HFF-Myc (cell line): ENCODE data around the gene EPB42.
"Not testable (repeated sequence)": the region's sequence is repeated elsewhere in the genome, so short reads cannot be mapped to it uniquely, and the experiment has no call there.

ENCODE experiments used
- DNase-seq: peaks from one replicate; pipeline ENCODE4 v3.0.0-alpha.2; 2011; ENCODE audit warnings: low read depth; ENCODE audit errors: extremely low read depth
- H3K4me3 ChIP-seq: replicated peaks from 2 replicates; pipeline ENCODE4 v1.5.1; 2011; ENCODE audit warnings: low read depth, mild to moderate bottlenecking, control low read depth, low read length
- CTCF ChIP-seq: IDR thresholded peaks from 2 replicates; pipeline ENCODE4 v1.5.1; 2012; ENCODE audit warnings: mild to moderate bottlenecking, low read depth, low read length, control low read depth; ENCODE audit errors: missing control alignments

EPB42 gene

GRCh38 chr15:43169888-43170287 lies 50.9 kb downstream of the EPB42 start:
- H3K4me3 ChIP-seq: no peak overlapping the region
- DNase-seq: no peak
- TF ChIP-seq CTCF: no peak

GRCh38 chr15:43168192-43169107 lies 52.4 kb downstream of the EPB42 start:
- no peak overlapping the region for H3K4me3 ChIP-seq
- DNase-seq: no peak
- no peak for TF ChIP-seq CTCF

- not testable (repeated sequence) for DNase-seq, H3K4me3 ChIP-seq
Observed at GRCh38 chr15:43167261-43167660, 53.6 kb downstream of the EPB42 start.

GRCh38 chr15:43165801-43166325 lies 55.0 kb downstream of the EPB42 start:
- no peak for TF ChIP-seq CTCF
- no peak overlapping the region for H3K4me3 ChIP-seq
- no peak for DNase-seq

- H3K4me3 ChIP-seq: no peak overlapping the region
- no peak for DNase-seq
- TF ChIP-seq CTCF: no peak
Observed at GRCh38 chr15:43153269-43153668, 67.5 kb downstream of the EPB42 start.

GRCh38 chr15:43151688-43152087 lies 69.1 kb downstream of the EPB42 start:
- H3K4me3 ChIP-seq: no peak overlapping the region
- no peak for TF ChIP-seq CTCF
- DNase-seq: no peak

GRCh38 chr15:43150191-43150929 lies 70.5 kb downstream of the EPB42 start:
- TF ChIP-seq CTCF: no peak
- no peak overlapping the region for H3K4me3 ChIP-seq
- DNase-seq: peak; percentile 97
